ENCODE measurements around the gene AQR. TPM values are rescaled to one million over a fixed set of nuclear protein-coding genes. Genes with fewer than 3 reads are reported as not detected.
"Not testable (repeated sequence)": the region's sequence is repeated elsewhere in the genome, so short reads cannot be mapped to it uniquely, and the experiment has no call there.

The AQR gene
- polyA plus RNA-seq, 2 donors: 13.2 to 14.5 TPM

- not testable (repeated sequence) for H3K27me3 ChIP-seq (ENCODE audit: control insufficient read depth in 1 of 2, insufficient read depth in 2 of 2, low read length in 2 of 2); H3K9me3 ChIP-seq (ENCODE audit: control insufficient read depth in 2 of 2, insufficient read depth in 1 of 2, low read depth in 1 of 2, low read length in 1 of 2); H3K4me1 ChIP-seq (ENCODE audit: control insufficient read depth in 2 of 2, insufficient read depth in 2 of 2, low read length in 1 of 2); H3K36me3 ChIP-seq (ENCODE audit: control insufficient read depth in 2 of 2, insufficient read depth in 2 of 2, low read length in 1 of 2)
- WGBS, 2 donors: 69% methylated on average over 21 of the region's 21 CpGs
- H3K27ac ChIP-seq (ENCODE audit: low read depth in 2 of 2, low read length in 1 of 2): peak overlapping the region; percentile 9 to 79
- peak overlapping the region; percentile 94 for H3K4me3 ChIP-seq (ENCODE audit: low read depth in 1 of 2, low read length in 2 of 2)
Observed at GRCh38 chr15:34970098-34970643, 629 bp upstream of the AQR start.

DNA sequence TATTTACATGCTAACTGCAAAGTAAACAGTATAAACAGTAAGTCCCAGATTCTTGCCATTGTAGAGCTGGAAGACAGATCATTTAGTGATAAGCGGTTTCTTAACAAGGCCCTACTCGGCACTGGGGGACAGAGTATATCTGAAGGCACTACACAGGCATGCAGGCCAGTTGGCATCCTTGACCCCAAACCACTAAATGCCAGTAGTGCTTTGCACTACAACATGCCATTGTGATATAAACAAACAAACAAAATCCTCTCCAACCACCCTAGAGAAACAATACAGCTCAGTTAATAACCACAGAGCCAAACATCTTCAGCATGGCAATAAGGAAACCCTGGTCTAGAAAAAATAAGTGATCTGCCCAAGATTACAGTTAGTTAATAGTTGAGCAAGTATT is 5.3 kb downstream of the AQR start:
- peaks cover 2 to 3% of the 10 kb centered on the region in 2 donors for H3K36me3 ChIP-seq (ENCODE audit: control insufficient read depth in 2 of 2, insufficient read depth in 2 of 2, low read length in 1 of 2)
- no peak overlapping the region for H3K4me3 ChIP-seq (ENCODE audit: low read depth in 1 of 2, low read length in 2 of 2)
- H3K27me3 ChIP-seq (ENCODE audit: control insufficient read depth in 1 of 2, insufficient read depth in 2 of 2, low read length in 2 of 2): no peaks in the 10 kb centered on the region
- no peaks in the 10 kb centered on the region for H3K4me1 ChIP-seq (ENCODE audit: control insufficient read depth in 2 of 2, insufficient read depth in 2 of 2, low read length in 1 of 2)
- H3K27ac ChIP-seq (ENCODE audit: low read depth in 2 of 2, low read length in 1 of 2): no peak overlapping the region
- H3K9me3 ChIP-seq (ENCODE audit: control insufficient read depth in 2 of 2, insufficient read depth in 1 of 2, low read depth in 1 of 2, low read length in 1 of 2): no peaks in the 10 kb centered on the region
- 85 to 88% methylated on average over 2 of the region's 2 CpGs for WGBS, 2 donors

GRCh38 chr15:34953851-34954250 is 15.7 kb downstream of the AQR start:
- H3K27ac ChIP-seq (ENCODE audit: low read depth in 2 of 2, low read length in 1 of 2): no peak overlapping the region
- 83 to 89% methylated on average over 8 of the region's 8 CpGs for WGBS, 2 donors
- H3K9me3 ChIP-seq (ENCODE audit: control insufficient read depth in 2 of 2, insufficient read depth in 1 of 2, low read depth in 1 of 2, low read length in 1 of 2): no peaks in the 10 kb centered on the region
- no peaks in the 10 kb centered on the region for H3K36me3 ChIP-seq (ENCODE audit: control insufficient read depth in 2 of 2, insufficient read depth in 2 of 2, low read length in 1 of 2)
- H3K27me3 ChIP-seq (ENCODE audit: control insufficient read depth in 1 of 2, insufficient read depth in 2 of 2, low read length in 2 of 2): no peaks in the 10 kb centered on the region
- H3K4me3 ChIP-seq (ENCODE audit: low read depth in 1 of 2, low read length in 2 of 2): no peak overlapping the region
- no peaks in the 10 kb centered on the region for H3K4me1 ChIP-seq (ENCODE audit: control insufficient read depth in 2 of 2, insufficient read depth in 2 of 2, low read length in 1 of 2)

DNA sequence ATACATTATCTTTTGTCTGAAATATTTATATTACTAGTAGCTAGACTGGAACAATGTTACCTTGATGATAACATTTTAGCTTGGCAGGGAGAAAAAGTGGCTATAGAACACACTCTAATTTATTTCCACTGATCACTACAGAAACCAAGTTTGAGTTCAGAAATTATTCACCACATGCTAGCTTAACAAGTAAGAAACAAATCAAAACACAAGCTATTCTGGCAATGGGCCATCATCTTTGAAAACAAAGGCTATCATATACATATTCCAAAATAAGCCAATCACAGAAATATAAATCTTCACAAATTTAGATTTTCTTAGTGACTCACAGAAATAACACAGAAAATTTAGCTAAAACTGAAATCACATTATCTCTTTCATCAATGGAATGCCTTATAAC is 17.1 kb downstream of the AQR start:
- Histone ChIP-seq H3K36me3 (ENCODE audit: control insufficient read depth in 2 of 2, insufficient read depth in 2 of 2, low read length in 1 of 2) (no peaks in the 10 kb centered on the region), H3K4me3 (ENCODE audit: low read depth in 1 of 2, low read length in 2 of 2) (no peak overlapping the region)

DNA sequence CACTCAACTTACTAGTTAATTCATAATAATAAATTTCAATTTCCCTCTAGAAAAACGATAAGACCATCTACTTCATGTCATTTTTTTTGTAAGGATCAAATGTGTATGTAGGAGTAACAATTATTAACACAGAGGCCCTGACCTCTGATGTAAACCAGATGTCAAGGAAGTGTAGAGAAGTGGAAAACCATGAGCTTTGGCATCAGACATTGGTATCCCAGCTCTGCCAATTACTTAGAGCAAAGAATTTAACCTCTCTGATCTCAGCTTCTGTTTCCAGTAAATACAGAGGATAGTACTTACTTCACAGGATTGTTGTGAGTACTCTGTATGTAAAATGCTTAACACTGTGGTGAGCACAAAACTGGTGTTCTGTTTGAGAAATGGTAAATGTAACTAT is 17.5 kb downstream of the AQR start:
- Histone ChIP-seq H3K27me3 (ENCODE audit: control insufficient read depth in 1 of 2, insufficient read depth in 2 of 2, low read length in 2 of 2) (no peaks in the 10 kb centered on the region), H3K27ac (ENCODE audit: low read depth in 2 of 2, low read length in 1 of 2) (no peak overlapping the region), H3K36me3 (ENCODE audit: control insufficient read depth in 2 of 2, insufficient read depth in 2 of 2, low read length in 1 of 2) (no peaks in the 10 kb centered on the region), H3K4me1 (ENCODE audit: control insufficient read depth in 2 of 2, insufficient read depth in 2 of 2, low read length in 1 of 2) (no peaks in the 10 kb centered on the region), H3K9me3 (ENCODE audit: control insufficient read depth in 2 of 2, insufficient read depth in 1 of 2, low read depth in 1 of 2, low read length in 1 of 2) (no peaks in the 10 kb centered on the region), H3K4me3 (ENCODE audit: low read depth in 1 of 2, low read length in 2 of 2) (no peak overlapping the region)
- 47 to 62% methylated on average over 1 of the region's 1 CpG for WGBS, 2 donors

More for the DNA sequence above, 17.1 kb downstream of the AQR start:
- Histone ChIP-seq H3K4me1 (ENCODE audit: control insufficient read depth in 2 of 2, insufficient read depth in 2 of 2, low read length in 1 of 2) (no peaks in the 10 kb centered on the region), H3K27ac (ENCODE audit: low read depth in 2 of 2, low read length in 1 of 2) (no peak overlapping the region), H3K9me3 (ENCODE audit: control insufficient read depth in 2 of 2, insufficient read depth in 1 of 2, low read depth in 1 of 2, low read length in 1 of 2) (no peaks in the 10 kb centered on the region), H3K27me3 (ENCODE audit: control insufficient read depth in 1 of 2, insufficient read depth in 2 of 2, low read length in 2 of 2) (no peaks in the 10 kb centered on the region)

- Histone ChIP-seq H3K9me3 (ENCODE audit: control insufficient read depth in 2 of 2, insufficient read depth in 1 of 2, low read depth in 1 of 2, low read length in 1 of 2) (no peaks in the 10 kb centered on the region), H3K4me1 (ENCODE audit: control insufficient read depth in 2 of 2, insufficient read depth in 2 of 2, low read length in 1 of 2) (no peaks in the 10 kb centered on the region), H3K4me3 (ENCODE audit: low read depth in 1 of 2, low read length in 2 of 2) (no peak overlapping the region), H3K27me3 (ENCODE audit: control insufficient read depth in 1 of 2, insufficient read depth in 2 of 2, low read length in 2 of 2) (no peaks in the 10 kb centered on the region), H3K36me3 (ENCODE audit: control insufficient read depth in 2 of 2, insufficient read depth in 2 of 2, low read length in 1 of 2) (peaks cover 2 to 3% of the 10 kb centered on the region in 2 donors), H3K27ac (ENCODE audit: low read depth in 2 of 2, low read length in 1 of 2) (no peak overlapping the region)
- 92 to 98% methylated on average over 3 of the region's 3 CpGs for WGBS, 2 donors
Observed at GRCh38 chr15:34944936-34945335, 24.6 kb downstream of the AQR start.

DNA sequence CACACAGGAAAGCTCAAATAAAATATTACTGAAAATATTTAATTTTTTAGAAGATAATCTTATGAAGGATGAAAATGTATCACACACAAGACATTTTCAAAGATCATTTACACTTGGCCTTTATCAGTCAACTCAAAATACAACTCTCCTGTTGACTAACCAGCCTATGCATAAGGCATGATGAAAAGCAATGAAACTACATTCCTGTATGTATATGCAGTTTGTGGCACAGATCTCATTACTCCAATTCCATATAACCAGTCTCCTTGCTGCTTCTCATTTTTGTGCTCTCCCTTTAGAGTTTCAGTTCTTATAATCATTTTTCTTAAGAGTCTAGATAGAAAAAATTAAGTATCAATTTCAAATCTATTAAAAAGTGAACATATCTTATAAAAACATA is 25.8 kb downstream of the AQR start:
- Histone ChIP-seq H3K4me1 (ENCODE audit: control insufficient read depth in 2 of 2, insufficient read depth in 2 of 2, low read length in 1 of 2) (no peaks in the 10 kb centered on the region), H3K4me3 (ENCODE audit: low read depth in 1 of 2, low read length in 2 of 2) (no peak overlapping the region), H3K9me3 (ENCODE audit: control insufficient read depth in 2 of 2, insufficient read depth in 1 of 2, low read depth in 1 of 2, low read length in 1 of 2) (no peaks in the 10 kb centered on the region), H3K36me3 (ENCODE audit: control insufficient read depth in 2 of 2, insufficient read depth in 2 of 2, low read length in 1 of 2) (peaks cover 3 to 4% of the 10 kb centered on the region in 2 donors), H3K27ac (ENCODE audit: low read depth in 2 of 2, low read length in 1 of 2) (no peak overlapping the region), H3K27me3 (ENCODE audit: control insufficient read depth in 1 of 2, insufficient read depth in 2 of 2, low read length in 2 of 2) (no peaks in the 10 kb centered on the region)

DNA sequence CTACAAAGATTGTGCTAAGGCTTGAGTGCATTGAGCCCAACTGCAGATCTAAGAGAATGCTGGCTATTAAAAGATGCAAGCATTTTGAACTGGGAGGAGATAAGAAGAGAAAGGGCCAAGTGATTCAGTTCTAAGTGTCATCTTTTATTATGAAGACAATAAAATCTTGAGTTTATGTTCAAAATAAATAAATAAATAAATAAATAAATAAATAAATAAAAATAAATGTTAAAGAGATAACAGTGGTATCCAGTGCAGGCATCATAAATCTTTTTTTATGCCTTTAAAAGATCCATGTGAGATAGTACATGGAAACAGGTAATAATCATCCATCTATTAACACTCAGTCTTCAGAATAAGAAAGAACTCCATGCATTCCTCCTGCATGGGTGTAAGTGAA is 26.3 kb downstream of the AQR start:
- H3K4me1 ChIP-seq (ENCODE audit: control insufficient read depth in 2 of 2, insufficient read depth in 2 of 2, low read length in 1 of 2); H3K9me3 ChIP-seq (ENCODE audit: control insufficient read depth in 2 of 2, insufficient read depth in 1 of 2, low read depth in 1 of 2, low read length in 1 of 2); H3K27ac ChIP-seq (ENCODE audit: low read depth in 2 of 2, low read length in 1 of 2); H3K4me3 ChIP-seq (ENCODE audit: low read depth in 1 of 2, low read length in 2 of 2); H3K36me3 ChIP-seq (ENCODE audit: control insufficient read depth in 2 of 2, insufficient read depth in 2 of 2, low read length in 1 of 2); H3K27me3 ChIP-seq (ENCODE audit: control insufficient read depth in 1 of 2, insufficient read depth in 2 of 2, low read length in 2 of 2): not testable (repeated sequence)

DNA sequence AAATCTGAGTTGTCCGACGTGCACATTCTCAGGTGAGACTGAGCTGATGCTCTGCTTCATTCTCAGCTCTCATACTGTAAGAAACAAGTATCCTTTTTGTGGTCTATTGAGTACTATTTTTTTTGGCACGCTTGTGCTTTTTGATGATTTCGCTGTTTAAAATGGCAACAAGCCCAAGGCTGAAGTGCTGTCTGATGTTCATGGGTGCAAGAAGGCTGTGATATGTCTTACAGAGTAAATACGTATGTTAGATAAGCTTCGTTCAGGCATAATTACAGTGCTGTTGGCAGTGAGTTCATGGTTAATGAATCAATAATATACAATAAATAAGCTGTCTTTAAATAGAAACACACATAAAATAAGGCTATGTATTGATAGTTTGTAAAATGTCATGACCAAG is 27.2 kb downstream of the AQR start:
- WGBS, 2 donors: 66 to 76% methylated on average over 6 of the region's 6 CpGs
- H3K4me1 ChIP-seq (ENCODE audit: control insufficient read depth in 2 of 2, insufficient read depth in 2 of 2, low read length in 1 of 2): no peaks in the 10 kb centered on the region
- H3K4me3 ChIP-seq (ENCODE audit: low read depth in 1 of 2, low read length in 2 of 2): no peak overlapping the region
- no peak overlapping the region for H3K27ac ChIP-seq (ENCODE audit: low read depth in 2 of 2, low read length in 1 of 2)
- no peaks in the 10 kb centered on the region for H3K9me3 ChIP-seq (ENCODE audit: control insufficient read depth in 2 of 2, insufficient read depth in 1 of 2, low read depth in 1 of 2, low read length in 1 of 2)
- no peaks in the 10 kb centered on the region for H3K27me3 ChIP-seq (ENCODE audit: control insufficient read depth in 1 of 2, insufficient read depth in 2 of 2, low read length in 2 of 2)
- H3K36me3 ChIP-seq (ENCODE audit: control insufficient read depth in 2 of 2, insufficient read depth in 2 of 2, low read length in 1 of 2): peaks cover 3 to 4% of the 10 kb centered on the region in 2 donors

DNA sequence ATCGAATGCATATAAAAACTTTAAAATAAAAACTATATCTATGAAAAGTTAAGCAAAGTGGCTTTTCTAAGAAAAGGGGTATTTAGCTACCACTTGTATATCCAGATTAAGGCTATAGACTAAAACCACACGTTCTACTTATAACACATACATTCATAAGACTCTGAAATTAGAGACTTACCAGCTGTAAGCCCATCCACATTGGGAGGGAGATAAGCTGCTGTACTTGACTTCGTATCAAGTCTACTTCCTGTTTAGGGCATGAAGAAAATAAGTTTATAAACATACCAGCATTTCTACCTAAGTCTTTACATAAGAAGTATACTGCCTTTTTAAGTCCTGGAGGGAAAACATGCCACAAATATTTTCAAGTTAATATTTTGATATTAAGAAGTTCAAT is 27.7 kb downstream of the AQR start:
- H3K36me3 ChIP-seq (ENCODE audit: control insufficient read depth in 2 of 2, insufficient read depth in 2 of 2, low read length in 1 of 2): peaks cover 3 to 4% of the 10 kb centered on the region in 2 donors
- no peaks in the 10 kb centered on the region for H3K27me3 ChIP-seq (ENCODE audit: control insufficient read depth in 1 of 2, insufficient read depth in 2 of 2, low read length in 2 of 2)
- no peaks in the 10 kb centered on the region for H3K9me3 ChIP-seq (ENCODE audit: control insufficient read depth in 2 of 2, insufficient read depth in 1 of 2, low read depth in 1 of 2, low read length in 1 of 2)
- no peak overlapping the region for H3K27ac ChIP-seq (ENCODE audit: low read depth in 2 of 2, low read length in 1 of 2)
- H3K4me3 ChIP-seq (ENCODE audit: low read depth in 1 of 2, low read length in 2 of 2): no peak overlapping the region
- WGBS, 2 donors: 72 to 76% methylated on average over 3 of the region's 3 CpGs
- H3K4me1 ChIP-seq (ENCODE audit: control insufficient read depth in 2 of 2, insufficient read depth in 2 of 2, low read length in 1 of 2): no peaks in the 10 kb centered on the region
